Mammary epithelial cell (primary cell): ENCODE measurements around the gene MICALL2.

ENCODE experiments used
- CTCF ChIP-seq, 2 donors: IDR thresholded peaks in 1 of 2; conservative IDR thresholded peaks in 1 of 2; 2 replicates each; pipeline ENCODE4 v1.5.1; 2011 to 2012; ENCODE audit warnings: inconsistent platforms in 2 of 2, low read length in 2 of 2, mild to moderate bottlenecking in 2 of 2, control low read depth in 1 of 2, low read depth in 1 of 2; ENCODE audit not compliant: insufficient read depth in 1 of 2; ENCODE audit errors: extremely low read depth in 1 of 2
- EZH2 ChIP-seq: IDR thresholded peaks from 2 replicates; pipeline ENCODE4 v1.6.1; 2012; ENCODE audit warnings: low read length, inconsistent platforms, borderline replicate concordance

- TF ChIP-seq CTCF (conservative IDR thresholded peaks at IDR 0.05 in 1 of 2, IDR thresholded peaks at IDR 0.05 in 1 of 2; ENCODE audit: extremely low read depth in 1 of 2, insufficient read depth in 1 of 2, low read depth in 1 of 2, low read length in 2 of 2) (no peak), EZH2 (no peak)
These were observed 16.7 kb downstream of the MICALL2 start for GRCh38 chr7:1442355-1443124.
